Measurements from ENCODE around the gene NFKBIA. TPM values are rescaled to one million over a fixed set of nuclear protein-coding genes. Genes with fewer than 3 reads are reported as not detected.
"Not testable (repeated sequence)": the region's sequence is repeated elsewhere in the genome, so short reads cannot be mapped to it uniquely, and the experiment has no call there.

NFKBIA gene, protein sequence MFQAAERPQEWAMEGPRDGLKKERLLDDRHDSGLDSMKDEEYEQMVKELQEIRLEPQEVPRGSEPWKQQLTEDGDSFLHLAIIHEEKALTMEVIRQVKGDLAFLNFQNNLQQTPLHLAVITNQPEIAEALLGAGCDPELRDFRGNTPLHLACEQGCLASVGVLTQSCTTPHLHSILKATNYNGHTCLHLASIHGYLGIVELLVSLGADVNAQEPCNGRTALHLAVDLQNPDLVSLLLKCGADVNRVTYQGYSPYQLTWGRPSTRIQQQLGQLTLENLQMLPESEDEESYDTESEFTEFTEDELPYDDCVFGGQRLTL
- 10 to 100 TPM; 27.6 to 52.1 (median 48.3) TPM for total RNA-seq (2021; fragmentation: NEBNext Ultra II Directional; extraction: Animal tissue kit (Norgen Biotek cat#: 25700))
- long read RNA-seq, transcript NFKBIA-201 (6 exons, 1,558 nt) = major isoform, 35 of 37 reads
- long read RNA-seq, partial matches to known transcripts = 1 of 37 reads
- long read RNA-seq, other reads (novel, unspliced or antisense) = 1 of 37 reads

DNA sequence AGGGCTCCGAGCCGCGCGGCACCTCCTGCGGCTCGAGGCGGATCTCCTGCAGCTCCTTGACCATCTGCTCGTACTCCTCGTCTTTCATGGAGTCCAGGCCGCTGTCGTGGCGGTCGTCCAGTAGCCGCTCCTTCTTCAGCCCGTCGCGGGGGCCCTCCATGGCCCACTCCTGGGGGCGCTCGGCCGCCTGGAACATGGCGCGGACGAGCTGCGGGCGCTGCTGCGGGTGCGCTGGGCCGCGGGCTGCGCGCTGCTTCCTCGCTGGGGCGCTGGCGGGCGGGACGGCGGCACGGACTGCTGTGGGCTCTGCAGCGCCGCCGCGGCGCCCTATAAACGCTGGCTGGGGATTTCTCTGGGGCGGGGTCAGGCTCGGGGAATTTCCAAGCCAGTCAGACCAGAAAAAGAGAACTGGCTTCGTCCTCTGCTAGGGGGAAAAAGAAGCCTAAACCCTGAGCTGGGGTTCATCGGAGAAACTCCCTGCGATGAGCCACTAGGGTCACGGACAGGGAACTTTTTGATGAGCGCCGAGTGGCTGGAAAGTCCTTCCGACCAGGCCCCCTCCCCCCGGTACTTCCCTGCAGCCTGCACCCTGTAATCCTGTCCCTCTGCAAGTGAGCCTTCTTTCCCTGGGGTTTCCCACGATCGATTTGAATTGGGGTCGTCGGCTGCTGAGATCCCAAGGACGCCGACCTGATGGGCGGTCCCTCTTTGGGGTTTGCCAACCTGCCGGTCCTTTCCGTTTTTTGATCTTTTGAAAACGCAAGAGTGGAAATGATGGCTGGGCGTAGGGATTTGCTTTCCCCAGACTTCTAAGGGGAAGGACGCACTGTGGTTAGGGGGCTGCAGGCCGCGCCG lies at the start of gene NFKBIA:
Gene NFKBIA, minus strand, starts transcription at position 301 of the 855 bp plus-strand sequence. Its CDS starts 105 bp downstream, at position 196.
- Mint-ChIP-seq H3K27ac (peak within 1 kb of the TSS; percentile 93), H3K27me3 (ENCODE audit: insufficient read depth) (peaks cover 4% of the 10 kb centered on the region; the same call in 1 of the 2 replicates), H3K4me1 (ENCODE audit: low read depth) (peaks cover 54% of the 10 kb centered on the region), H3K9me3 (no peaks in the 10 kb centered on the region), H3K36me3 (ENCODE audit: low read depth) (peaks cover 29% of the 10 kb centered on the region), H3K4me3 (peak within 1 kb of the TSS; percentile 94)
- peak; percentile 83 for DNase-seq
- TF ChIP-seq, protein P1, sequence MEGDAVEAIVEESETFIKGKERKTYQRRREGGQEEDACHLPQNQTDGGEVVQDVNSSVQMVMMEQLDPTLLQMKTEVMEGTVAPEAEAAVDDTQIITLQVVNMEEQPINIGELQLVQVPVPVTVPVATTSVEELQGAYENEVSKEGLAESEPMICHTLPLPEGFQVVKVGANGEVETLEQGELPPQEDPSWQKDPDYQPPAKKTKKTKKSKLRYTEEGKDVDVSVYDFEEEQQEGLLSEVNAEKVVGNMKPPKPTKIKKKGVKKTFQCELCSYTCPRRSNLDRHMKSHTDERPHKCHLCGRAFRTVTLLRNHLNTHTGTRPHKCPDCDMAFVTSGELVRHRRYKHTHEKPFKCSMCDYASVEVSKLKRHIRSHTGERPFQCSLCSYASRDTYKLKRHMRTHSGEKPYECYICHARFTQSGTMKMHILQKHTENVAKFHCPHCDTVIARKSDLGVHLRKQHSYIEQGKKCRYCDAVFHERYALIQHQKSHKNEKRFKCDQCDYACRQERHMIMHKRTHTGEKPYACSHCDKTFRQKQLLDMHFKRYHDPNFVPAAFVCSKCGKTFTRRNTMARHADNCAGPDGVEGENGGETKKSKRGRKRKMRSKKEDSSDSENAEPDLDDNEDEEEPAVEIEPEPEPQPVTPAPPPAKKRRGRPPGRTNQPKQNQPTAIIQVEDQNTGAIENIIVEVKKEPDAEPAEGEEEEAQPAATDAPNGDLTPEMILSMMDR (IDR thresholded peaks at IDR 0.05) = peak; percentile 70

DNA sequence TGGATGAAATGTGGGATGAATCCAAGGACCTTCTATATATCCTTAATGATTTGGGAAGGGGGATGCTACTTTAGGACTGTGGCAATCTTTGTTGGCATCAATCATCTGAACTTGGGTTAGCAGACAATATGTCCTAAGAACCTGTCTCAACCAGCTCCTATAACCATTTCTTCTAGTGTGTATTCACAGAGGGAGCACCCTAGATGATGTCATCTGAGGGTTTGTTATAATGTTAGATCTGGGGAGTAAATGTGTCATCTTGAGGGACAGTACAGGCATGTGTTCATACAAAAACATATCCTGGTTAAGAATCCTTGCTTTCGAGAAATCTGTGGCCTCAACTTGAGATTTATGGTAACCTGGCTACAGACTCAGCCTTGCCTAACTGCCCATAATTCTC lies 41.9 kb upstream of the NFKBIA start:
- H3K9me3 Mint-ChIP-seq = no peaks in the 10 kb centered on the region
- no peaks in the 10 kb centered on the region for H3K36me3 Mint-ChIP-seq (ENCODE audit: low read depth)
- no peak for DNase-seq
- TF ChIP-seq, protein P1 (IDR thresholded peaks at IDR 0.05) = no peak
- H3K27me3 Mint-ChIP-seq (ENCODE audit: insufficient read depth) = peaks cover 13% of the 10 kb centered on the region
- no peak overlapping the region for H3K27ac Mint-ChIP-seq
- H3K4me3 Mint-ChIP-seq = no peak overlapping the region
- H3K4me1 Mint-ChIP-seq (ENCODE audit: low read depth) = no peaks in the 10 kb centered on the region

DNA sequence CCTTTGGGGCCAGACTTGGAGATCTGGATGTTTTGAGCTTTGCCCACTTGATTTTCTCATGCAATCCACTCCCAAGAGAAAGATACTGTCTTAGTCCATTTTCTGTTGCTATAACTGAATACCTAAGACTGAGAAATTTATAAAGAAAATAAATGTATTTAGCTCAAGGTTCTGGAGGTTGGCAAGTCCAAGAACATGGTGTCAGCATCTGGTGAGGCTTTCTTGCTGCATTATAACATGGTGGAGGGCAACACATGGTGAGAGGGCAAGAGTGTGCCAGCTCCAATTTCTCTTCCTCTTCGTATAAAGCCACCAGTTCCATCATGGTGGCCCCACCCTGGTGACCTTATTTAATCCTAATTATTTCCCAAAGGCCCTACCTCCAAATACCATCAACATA lies 39.6 kb upstream of the NFKBIA start:
- H3K9me3 Mint-ChIP-seq = no peaks in the 10 kb centered on the region
- no peak overlapping the region for H3K4me3 Mint-ChIP-seq
- no peaks in the 10 kb centered on the region for H3K4me1 Mint-ChIP-seq (ENCODE audit: low read depth)
- DNase-seq = no peak
- peaks cover 13% of the 10 kb centered on the region for H3K27me3 Mint-ChIP-seq (ENCODE audit: insufficient read depth)
- TF ChIP-seq, protein P1 (IDR thresholded peaks at IDR 0.05) = no peak
- no peaks in the 10 kb centered on the region for H3K36me3 Mint-ChIP-seq (ENCODE audit: low read depth)
- no peak overlapping the region for H3K27ac Mint-ChIP-seq

DNA sequence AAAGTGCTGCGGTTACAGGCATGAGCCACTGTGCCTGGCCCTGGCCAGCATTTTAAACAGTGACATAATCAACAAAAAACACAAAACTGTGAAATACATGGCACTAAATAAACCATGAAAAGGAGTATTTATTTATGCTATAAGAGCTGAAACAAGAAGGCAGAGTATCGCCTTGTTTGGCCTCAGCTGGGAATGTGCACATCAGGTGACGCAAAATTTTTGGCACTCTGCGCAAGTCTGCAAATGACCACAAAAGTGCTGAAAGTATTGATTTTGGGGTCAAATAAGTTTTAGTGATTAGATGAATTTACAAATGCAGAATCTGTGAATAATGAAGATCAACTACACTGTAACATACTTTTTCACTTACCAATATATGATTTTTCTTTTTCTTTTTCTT lies 36.6 kb upstream of the NFKBIA start:
- H3K9me3 Mint-ChIP-seq = no peaks in the 10 kb centered on the region
- no peak for DNase-seq
- H3K4me1 Mint-ChIP-seq (ENCODE audit: low read depth) = no peaks in the 10 kb centered on the region
- H3K36me3 Mint-ChIP-seq (ENCODE audit: low read depth) = no peaks in the 10 kb centered on the region
- H3K4me3 Mint-ChIP-seq = no peak overlapping the region
- peaks cover 8% of the 10 kb centered on the region for H3K27me3 Mint-ChIP-seq (ENCODE audit: insufficient read depth)
- no peak overlapping the region for H3K27ac Mint-ChIP-seq
- TF ChIP-seq, protein P1 (IDR thresholded peaks at IDR 0.05) = no peak

DNA sequence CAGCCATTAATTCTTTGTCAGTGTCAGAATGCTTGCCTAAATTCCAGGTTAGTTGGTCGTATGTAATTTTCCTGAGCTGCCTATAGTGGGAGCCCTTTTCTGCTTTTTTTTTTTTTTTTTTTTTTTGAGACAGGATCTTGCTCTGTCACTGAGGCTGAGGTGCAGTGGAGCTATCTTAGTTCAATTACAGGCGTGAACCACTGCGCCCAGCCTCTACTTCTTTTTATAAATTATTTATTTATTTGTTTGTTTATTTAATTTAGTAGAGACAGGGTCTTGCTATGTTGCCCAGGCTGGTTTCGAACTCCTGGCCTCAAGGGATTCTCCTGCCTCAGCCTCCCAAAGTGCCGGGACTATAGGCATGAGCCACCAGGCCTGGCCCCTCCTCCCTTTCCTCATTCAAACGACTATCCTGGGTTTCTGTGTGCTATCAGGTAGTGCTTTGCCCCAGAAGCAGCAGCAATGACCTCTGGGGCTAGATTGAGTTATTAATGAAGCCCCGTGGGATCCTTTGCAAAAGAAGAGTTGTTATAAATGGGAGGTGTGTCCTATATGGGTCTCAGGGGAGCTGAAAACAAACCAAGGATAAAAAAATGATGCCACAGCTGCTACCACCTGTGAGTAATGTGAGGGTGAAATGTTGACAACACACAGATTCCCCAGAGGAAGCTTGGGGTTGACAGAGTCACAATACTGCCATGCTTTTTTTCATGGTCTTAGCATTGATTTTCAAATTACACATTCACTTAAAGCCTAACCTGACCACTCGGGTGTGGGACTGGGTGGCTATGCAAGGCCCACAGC lies 34.6 kb upstream of the NFKBIA start:
- no peak overlapping the region for H3K4me3 Mint-ChIP-seq
- no peak overlapping the region for H3K27ac Mint-ChIP-seq
- peaks cover 9% of the 10 kb centered on the region for H3K4me1 Mint-ChIP-seq (ENCODE audit: low read depth)
- peaks cover 5% of the 10 kb centered on the region for H3K9me3 Mint-ChIP-seq
- TF ChIP-seq, protein P1 (IDR thresholded peaks at IDR 0.05) = peak; percentile 83
- H3K27me3 Mint-ChIP-seq (ENCODE audit: insufficient read depth) = peaks cover 6% of the 10 kb centered on the region
- no peaks in the 10 kb centered on the region for H3K36me3 Mint-ChIP-seq (ENCODE audit: low read depth)
- DNase-seq = no peak

DNA sequence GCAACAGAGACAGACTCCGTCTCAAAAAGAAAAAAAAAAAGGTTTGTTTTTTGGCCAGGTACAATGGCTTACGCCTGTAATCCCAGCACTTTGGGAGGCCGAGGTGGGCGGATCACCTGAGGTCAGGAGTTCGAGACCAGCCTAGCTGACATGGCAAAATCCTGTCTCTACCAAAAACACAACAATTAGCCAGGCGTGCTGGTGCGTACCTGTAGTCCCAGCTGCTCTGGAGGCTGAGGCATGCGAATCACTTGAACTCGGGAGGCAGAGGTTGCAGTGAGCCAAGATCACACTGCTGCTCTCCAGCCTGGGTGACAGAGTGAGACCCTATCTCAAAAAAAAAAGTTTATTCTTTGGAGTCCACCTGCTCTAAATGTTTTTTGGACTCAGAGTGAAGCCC lies 33.9 kb upstream of the NFKBIA start:
- H3K27me3 Mint-ChIP-seq (ENCODE audit: insufficient read depth); H3K27ac Mint-ChIP-seq; H3K4me3 Mint-ChIP-seq; DNase-seq; H3K9me3 Mint-ChIP-seq; H3K4me1 Mint-ChIP-seq (ENCODE audit: low read depth); H3K36me3 Mint-ChIP-seq (ENCODE audit: low read depth): not testable (repeated sequence)

All from HFFc6 (cell line).